Testis (tissue), 2 donors: ENCODE data around the gene MLYCD.

ENCODE experiments used
- POLR2A ChIP-seq: fragments of 450-650 bp; IDR thresholded peaks from one replicate; pipeline ENCODE4 v1.6.1; 2017; ENCODE audit warnings: antibody characterized with exemption, mild to moderate bottlenecking, moderate library complexity
- TF ChIP-seq, protein P1 (sequence below), 3 experiments: fragments of 450-650 bp in 2 of 3; fragments of 200-600 bp in 1 of 3; sonication (generic) in 1 of 3; IDR thresholded peaks; one replicate each; pipeline ENCODE4 v1.5.1; 2016 to 2019; ENCODE audit warnings: antibody characterized with exemption in 3 of 3, mild to moderate bottlenecking in 2 of 3, moderate library complexity in 1 of 3

DNA sequence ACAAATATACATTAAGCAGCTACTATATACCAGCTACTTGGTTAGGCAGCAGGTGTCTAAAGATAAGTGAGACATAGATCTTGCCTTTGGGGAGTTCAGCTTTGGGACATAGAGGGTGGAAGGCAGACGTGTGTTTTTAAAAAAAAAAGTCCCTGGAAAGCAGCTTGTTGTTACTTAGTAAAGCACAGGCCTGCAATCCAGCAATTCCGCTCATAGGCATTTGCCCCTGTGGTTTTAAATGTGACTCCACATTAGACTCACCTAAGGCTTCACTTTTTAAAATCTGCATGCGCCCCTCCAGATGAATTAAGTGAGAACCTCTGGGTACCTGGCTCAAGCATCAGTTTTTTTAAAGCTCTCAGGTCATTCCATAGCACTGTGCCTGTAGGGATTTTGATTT is 7.2 kb upstream of the MLYCD start:
- TF ChIP-seq, protein P1, sequence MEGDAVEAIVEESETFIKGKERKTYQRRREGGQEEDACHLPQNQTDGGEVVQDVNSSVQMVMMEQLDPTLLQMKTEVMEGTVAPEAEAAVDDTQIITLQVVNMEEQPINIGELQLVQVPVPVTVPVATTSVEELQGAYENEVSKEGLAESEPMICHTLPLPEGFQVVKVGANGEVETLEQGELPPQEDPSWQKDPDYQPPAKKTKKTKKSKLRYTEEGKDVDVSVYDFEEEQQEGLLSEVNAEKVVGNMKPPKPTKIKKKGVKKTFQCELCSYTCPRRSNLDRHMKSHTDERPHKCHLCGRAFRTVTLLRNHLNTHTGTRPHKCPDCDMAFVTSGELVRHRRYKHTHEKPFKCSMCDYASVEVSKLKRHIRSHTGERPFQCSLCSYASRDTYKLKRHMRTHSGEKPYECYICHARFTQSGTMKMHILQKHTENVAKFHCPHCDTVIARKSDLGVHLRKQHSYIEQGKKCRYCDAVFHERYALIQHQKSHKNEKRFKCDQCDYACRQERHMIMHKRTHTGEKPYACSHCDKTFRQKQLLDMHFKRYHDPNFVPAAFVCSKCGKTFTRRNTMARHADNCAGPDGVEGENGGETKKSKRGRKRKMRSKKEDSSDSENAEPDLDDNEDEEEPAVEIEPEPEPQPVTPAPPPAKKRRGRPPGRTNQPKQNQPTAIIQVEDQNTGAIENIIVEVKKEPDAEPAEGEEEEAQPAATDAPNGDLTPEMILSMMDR (IDR thresholded peaks at IDR 0.05): no peak
- TF ChIP-seq POLR2A: no peak
